ENCODE results near the gene APBA2.

- TF ChIP-seq CTCF (IDR thresholded peaks at IDR 0.05) (no peak), POLR2AphosphoS5 (IDR thresholded peaks at IDR 0.05) (no peak)
Observed at GRCh38 chr15:29058903-29059539, 173.2 kb downstream of the APBA2 start.

All from sigmoid colon (tissue), 4 donors.